WI38 (cell line): ENCODE results near the gene PTBP1.
"Not testable (repeated sequence)": the region's sequence is repeated elsewhere in the genome, so short reads cannot be mapped to it uniquely, and the experiment has no call there.

Experiments
- H3K4me3 ChIP-seq: 2 replicates; pipeline ENCODE4 v1.5.1; 2011; ENCODE audit warnings: low read depth, mild to moderate bottlenecking, control low read depth, low read length
- TF ChIP-seq, protein P1 (sequence below): IDR thresholded peaks from 2 replicates; pipeline ENCODE4 v1.5.1; 2012; ENCODE audit warnings: low read depth, mild to moderate bottlenecking, control low read depth, low read length

PTBP1 gene

DNA sequence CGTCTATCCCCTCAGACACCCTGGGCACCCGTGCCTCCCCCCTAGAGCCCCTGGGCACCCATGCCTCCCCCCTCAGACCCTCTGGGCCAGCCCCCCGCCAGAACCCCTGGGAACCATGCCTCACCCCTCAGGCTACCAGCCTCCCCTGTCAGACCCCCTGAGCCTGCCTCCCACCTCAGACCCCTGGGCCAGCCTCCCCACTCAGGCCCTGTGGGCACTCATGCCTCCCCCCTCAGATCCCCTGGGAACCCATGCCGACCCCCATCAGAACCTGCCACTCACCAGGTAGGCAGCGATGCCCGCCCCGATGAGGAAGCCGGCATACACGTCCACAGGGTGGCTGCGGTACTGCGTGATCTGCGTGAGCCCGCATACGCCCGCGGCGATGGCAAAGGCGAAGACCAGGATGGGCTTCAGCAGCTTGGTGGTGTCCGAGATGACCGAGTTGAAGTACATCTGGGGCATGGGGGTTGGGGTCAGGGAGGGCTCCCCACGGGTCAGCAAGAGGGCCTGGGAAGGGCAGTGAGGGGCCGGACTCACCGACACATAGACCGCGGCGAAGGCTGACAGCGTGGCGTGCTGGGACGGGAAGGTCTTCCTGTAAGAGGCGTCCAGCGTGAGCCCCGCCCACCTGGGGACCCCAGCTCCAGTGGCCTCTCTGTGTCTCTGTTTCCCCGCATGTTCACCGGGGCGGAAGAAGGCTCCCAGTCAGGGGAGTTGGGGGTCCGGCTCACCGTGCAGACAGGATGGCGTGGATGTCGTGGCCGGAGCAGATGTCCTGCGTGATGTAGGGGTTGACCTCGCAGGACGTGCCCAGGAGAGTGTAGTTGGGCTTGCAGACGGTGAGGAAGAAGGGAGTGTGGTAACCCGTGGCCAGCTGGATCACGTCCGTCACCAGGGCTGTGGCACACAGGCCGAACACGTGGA, 17.2 kb downstream of the PTBP1 start:
- TF ChIP-seq, protein P1, sequence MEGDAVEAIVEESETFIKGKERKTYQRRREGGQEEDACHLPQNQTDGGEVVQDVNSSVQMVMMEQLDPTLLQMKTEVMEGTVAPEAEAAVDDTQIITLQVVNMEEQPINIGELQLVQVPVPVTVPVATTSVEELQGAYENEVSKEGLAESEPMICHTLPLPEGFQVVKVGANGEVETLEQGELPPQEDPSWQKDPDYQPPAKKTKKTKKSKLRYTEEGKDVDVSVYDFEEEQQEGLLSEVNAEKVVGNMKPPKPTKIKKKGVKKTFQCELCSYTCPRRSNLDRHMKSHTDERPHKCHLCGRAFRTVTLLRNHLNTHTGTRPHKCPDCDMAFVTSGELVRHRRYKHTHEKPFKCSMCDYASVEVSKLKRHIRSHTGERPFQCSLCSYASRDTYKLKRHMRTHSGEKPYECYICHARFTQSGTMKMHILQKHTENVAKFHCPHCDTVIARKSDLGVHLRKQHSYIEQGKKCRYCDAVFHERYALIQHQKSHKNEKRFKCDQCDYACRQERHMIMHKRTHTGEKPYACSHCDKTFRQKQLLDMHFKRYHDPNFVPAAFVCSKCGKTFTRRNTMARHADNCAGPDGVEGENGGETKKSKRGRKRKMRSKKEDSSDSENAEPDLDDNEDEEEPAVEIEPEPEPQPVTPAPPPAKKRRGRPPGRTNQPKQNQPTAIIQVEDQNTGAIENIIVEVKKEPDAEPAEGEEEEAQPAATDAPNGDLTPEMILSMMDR: no peak
- no peak overlapping the region for H3K4me3 ChIP-seq

DNA sequence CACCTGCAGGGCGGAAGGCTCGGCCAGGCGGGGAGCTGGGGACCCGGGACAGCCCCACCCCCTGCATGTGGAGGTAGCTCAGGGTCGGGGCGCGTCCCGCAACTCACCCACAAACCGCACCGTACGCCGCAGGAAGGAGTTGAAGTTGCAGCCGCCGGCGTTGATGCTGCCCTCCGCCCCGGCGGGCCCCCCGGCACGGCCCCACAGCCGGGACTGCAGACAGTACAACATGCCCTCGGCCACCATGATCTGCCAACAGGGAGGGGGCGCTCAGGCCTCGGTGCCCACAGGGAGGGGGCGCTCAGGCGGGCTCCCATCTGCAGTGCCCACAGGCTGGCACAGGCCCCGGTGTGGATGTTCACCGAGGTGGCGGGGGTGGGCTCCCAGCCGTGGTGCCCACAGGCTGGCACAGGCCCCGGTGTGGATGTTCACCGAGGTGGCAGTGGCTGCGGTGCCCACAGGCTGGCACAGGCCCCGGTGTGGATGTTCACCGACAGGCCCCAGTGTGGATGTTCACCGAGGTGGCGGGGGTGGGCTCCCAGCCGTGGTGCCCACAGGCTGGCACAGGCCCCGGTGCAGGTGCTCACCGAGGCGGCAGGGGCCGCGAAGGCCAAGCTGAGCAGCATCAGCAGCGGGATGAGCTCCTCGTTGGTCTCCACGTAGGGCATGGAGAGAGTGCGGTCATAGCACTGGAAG, 18.0 kb downstream of the PTBP1 start:
- H3K4me3 ChIP-seq: no peak overlapping the region
- TF ChIP-seq, protein P1: no peak

DNA sequence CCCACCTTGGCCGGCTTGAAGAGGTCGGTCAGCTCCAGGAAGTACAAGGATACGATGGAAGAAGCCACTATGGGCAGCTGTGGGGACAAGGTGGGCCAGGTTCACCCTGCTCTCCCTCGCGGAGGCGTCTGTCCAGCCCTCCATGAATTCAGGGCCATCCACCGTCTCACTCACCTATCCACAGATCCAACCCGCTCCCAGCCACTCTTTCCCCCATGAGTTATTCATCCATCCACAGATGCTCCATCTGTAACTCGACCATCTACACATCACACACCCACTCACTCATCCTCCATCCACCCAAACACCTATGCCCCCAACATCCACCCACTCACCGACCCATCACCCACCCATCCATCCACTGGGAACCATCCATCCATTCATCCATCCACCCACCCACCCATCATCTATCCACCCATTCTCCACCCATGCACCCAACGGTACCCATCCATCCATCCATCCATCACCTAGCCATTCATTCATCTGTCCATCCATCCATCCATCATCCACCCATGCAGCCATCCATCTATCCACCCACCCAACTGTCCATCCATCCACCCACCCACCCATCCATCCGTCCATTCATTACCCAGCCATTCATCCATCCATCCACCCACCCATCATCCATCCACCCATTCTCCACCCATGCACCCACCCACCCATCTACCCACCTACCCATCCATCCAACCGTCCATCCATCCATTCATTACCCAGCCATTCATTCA, 18.7 kb downstream of the PTBP1 start:
- no peak overlapping the region for H3K4me3 ChIP-seq
- TF ChIP-seq, protein P1: no peak

DNA sequence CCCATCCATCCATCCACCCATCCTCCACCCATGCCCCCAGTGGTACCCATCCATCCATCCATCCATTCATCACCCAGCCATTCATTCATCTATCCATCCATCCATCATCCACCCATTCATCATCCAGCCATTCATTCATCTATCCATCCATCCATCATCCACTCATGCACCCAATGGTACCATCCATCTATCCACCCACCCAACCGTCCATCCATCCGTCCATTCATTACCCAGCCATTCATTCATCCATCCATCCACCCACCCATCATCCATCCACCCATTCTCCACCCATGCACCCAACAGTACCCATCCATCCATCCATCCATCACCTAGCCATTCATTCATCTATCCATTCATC, 19.2 kb downstream of the PTBP1 start:
- H3K4me3 ChIP-seq: no peak overlapping the region
- TF ChIP-seq, protein P1: no peak

DNA sequence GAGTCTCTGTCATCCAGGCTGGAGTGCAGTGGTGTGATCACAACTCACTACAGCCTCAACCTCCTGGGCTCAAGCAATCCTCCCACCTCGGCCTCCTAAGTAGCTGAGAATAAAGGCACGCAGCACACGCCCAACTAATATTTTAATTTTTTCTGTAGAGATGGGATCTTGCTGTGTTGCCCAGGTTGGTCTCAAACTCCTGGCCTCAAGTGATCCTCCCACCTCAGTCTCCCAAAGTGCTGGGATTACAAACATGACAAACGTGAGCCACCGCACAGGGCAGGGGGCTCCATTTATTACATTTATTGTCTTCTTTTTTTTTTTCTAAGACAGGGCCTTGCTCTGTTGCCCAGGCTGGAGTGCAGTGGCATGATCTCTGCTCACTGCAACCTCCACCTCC, 23.0 kb downstream of the PTBP1 start:
- H3K4me3 ChIP-seq: not testable (repeated sequence)

DNA sequence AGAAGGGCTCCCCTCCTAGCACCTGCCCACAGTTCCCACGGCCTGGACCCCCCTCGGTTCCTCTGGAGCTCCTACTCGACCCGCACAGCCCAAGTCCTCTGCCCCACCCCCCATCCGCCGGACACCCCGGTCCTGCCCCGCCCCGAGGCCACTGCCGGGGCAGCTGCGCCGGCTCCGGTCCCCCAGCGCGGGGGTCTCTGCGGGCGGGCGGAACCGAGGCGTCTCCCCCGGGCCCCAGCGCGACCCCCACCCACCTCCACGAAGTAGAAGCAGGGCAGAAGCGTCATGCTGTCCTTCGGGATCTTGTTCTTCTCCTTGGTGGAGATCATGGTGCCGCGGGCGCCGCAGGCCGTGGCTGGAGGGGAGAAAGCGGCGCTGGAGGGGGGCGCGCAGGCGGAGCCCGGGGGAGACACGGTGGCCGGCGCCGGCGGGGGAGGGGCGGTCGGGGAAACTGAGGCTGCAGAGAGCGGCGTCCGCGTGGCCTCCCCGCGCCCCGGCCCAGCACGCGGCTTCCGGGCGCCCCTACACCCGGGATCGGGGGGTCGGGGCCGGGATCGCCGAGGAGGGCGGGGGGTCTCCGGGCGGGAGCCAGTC, 24.1 kb downstream of the PTBP1 start:
- peak overlapping the region; percentile 54 for H3K4me3 ChIP-seq
- TF ChIP-seq, protein P1: no peak

DNA sequence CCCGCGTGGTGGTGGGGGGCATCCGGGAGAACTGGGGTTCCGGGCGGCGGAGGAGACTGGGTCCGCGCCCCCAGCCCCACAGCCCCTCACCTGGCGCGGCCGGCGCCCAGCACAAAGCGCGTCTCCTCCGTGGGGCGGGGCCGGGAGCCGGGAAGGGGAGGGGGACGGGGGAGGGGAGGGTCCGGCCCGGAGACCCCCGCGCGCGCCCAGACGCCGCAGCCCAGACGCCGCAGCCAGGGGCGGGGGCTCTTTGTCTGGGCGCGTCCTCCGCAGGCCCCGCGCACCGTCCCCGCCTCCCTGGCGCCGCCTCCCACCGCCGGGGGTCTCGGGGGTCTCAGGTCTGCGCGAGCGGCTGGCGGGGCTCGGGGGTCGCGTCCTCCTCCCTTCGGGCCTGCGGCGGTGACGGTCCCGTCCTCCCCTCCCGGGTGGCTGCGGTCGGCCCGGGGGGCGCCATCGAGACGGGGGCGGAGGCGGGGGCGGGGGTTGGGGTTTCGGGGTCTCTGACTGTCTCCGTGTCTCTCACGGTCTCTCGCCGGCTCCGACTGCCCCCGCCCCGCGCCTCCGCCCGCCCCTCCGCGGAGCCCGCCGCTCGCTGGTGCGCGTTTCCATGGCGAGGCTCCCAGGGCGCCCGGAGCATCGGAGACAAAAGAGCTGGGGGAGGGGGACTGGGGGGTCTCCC, 24.7 kb downstream of the PTBP1 start, which contains the start of gene PLPPR3:
PLPPR3 (minus strand) TSS at position 131 of the 679 bp plus-strand sequence. CDS start 396 bp downstream, outside the sequence.
- peak within 1 kb of the TSS; percentile 54 for H3K4me3 ChIP-seq
- TF ChIP-seq, protein P1: no peak
